Smooth muscle cell (in vitro differentiated cells): ENCODE measurements around the gene IWS1. TPM values are rescaled to one million over a fixed set of nuclear protein-coding genes. Genes with fewer than 3 reads are reported as not detected.

ENCODE experiments used
- DNase-seq: peaks from one replicate; lab custom pipeline; 2025; ENCODE audit not compliant: unreplicated experiment; lab: John Stamatoyannopoulos, UW
- H2AFZ ChIP-seq: fragments of 200-600 bp; sonication (generic); 2 replicates; pipeline ENCODE4 v1.6.0; 2016; ENCODE audit warnings: antibody characterized with exemption, low read depth, mild to moderate bottlenecking
- H3F3A ChIP-seq: fragments of 200-600 bp; sonication (generic); 2 replicates; pipeline ENCODE4 v1.6.0; 2017; ENCODE audit warnings: antibody characterized with exemption, low read depth
- H3K27ac ChIP-seq: fragments of 200-600 bp; sonication (generic); 2 replicates; pipeline ENCODE4 v1.5.1; 2016; ENCODE audit warnings: low read depth, mild to moderate bottlenecking
- H3K27me3 ChIP-seq: fragments of 200-600 bp; sonication (generic); 2 replicates; pipeline ENCODE4 v1.6.1; 2016; ENCODE audit warnings: low read depth, mild to moderate bottlenecking
- H3K36me3 ChIP-seq: fragments of 200-600 bp; sonication (generic); 2 replicates; pipeline ENCODE4 v1.5.1; 2016; ENCODE audit warnings: low read depth
- H3K4me1 ChIP-seq: fragments of 200-600 bp; sonication (generic); 2 replicates; pipeline ENCODE4 v1.5.1; 2016; ENCODE audit warnings: low read depth
- H3K4me2 ChIP-seq: fragments of 200-600 bp; sonication (generic); 2 replicates; pipeline ENCODE4 v1.6.0; 2016; ENCODE audit warnings: mild to moderate bottlenecking
- H3K4me3 ChIP-seq: fragments of 200-600 bp; sonication (generic); 2 replicates; pipeline ENCODE4 v1.5.1; 2016; ENCODE audit warnings: mild to moderate bottlenecking
- H3K79me2 ChIP-seq: fragments of 200-600 bp; sonication (generic); 2 replicates; pipeline ENCODE4 v1.6.0; 2016; ENCODE audit warnings: low read depth, mild to moderate bottlenecking
- H3K9ac ChIP-seq: fragments of 200-600 bp; sonication (generic); 2 replicates; pipeline ENCODE4 v1.6.0; 2016; ENCODE audit warnings: low read depth
- H3K9me3 ChIP-seq: fragments of 200-600 bp; sonication (generic); replicated peaks from 2 replicates; pipeline ENCODE4 v1.5.1; 2016; ENCODE audit warnings: low read depth
- H4K20me1 ChIP-seq: fragments of 200-600 bp; sonication (generic); 2 replicates; pipeline ENCODE4 v1.6.0; 2016; ENCODE audit warnings: low read depth
- WGBS: methylation state at CpG from one replicate; pipeline ENCODE4 v1.1.7; 2016; ENCODE audit warnings: low lambda C conversion rate; 5-methylcytosine and 5-hydroxymethylcytosine counted together
- polyA plus RNA-seq: library from polyadenylated mRNA; unstranded; fragments of >200 nt; fragmentation: Nextera tagmentation; extraction: Ambion mirVana; gene quantifications from 2 replicates; pipeline ENCODE4 v1.2.1, GENCODE V29; 2016
- total RNA-seq: library from RNA; depleted of rRNA; stranded (reverse); fragments of >200 nt; gene quantifications from 2 replicates; pipeline ENCODE4 v1.2.3, GENCODE V29; 2014
- TF ChIP-seq, protein P1 (sequence below): fragments of 200-600 bp; sonication (generic); IDR thresholded peaks from 2 replicates; pipeline ENCODE4 v1.5.1; 2017; ENCODE audit warnings: borderline replicate concordance, mild to moderate bottlenecking, antibody characterized with exemption; ENCODE audit not compliant: insufficient read depth, poor library complexity, severe bottlenecking

IWS1 gene
- total and polyA plus RNA-seq, 2 experiments from 2014 or later = 31.2 to 36.1 TPM

- Histone ChIP-seq H4K20me1 (peaks cover 100% of the 10 kb centered on the region), H3K4me3 (no peak overlapping the region), H3K36me3 (no peaks in the 10 kb centered on the region), H3K79me2 (peaks cover 97% of the 10 kb centered on the region), H3K27me3 (no peaks in the 10 kb centered on the region), H3K4me1 (peaks cover 5% of the 10 kb centered on the region), H2AFZ (no peak overlapping the region), H3F3A (no peaks in the 10 kb centered on the region), H3K27ac (no peak overlapping the region), H3K9me3 (no peaks in the 10 kb centered on the region), H3K4me2 (no peak overlapping the region), H3K9ac (no peak overlapping the region)
- TF ChIP-seq, protein P1, sequence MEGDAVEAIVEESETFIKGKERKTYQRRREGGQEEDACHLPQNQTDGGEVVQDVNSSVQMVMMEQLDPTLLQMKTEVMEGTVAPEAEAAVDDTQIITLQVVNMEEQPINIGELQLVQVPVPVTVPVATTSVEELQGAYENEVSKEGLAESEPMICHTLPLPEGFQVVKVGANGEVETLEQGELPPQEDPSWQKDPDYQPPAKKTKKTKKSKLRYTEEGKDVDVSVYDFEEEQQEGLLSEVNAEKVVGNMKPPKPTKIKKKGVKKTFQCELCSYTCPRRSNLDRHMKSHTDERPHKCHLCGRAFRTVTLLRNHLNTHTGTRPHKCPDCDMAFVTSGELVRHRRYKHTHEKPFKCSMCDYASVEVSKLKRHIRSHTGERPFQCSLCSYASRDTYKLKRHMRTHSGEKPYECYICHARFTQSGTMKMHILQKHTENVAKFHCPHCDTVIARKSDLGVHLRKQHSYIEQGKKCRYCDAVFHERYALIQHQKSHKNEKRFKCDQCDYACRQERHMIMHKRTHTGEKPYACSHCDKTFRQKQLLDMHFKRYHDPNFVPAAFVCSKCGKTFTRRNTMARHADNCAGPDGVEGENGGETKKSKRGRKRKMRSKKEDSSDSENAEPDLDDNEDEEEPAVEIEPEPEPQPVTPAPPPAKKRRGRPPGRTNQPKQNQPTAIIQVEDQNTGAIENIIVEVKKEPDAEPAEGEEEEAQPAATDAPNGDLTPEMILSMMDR = no peak
- DNase-seq = no peak
- WGBS = 95% methylated on average over 13 of the region's 13 CpGs
Measured at GRCh38 chr2:127514485-127514884, 11.8 kb downstream of the IWS1 start.

GRCh38 chr2:127514076-127514475 is 12.2 kb downstream of the IWS1 start:
- 85% methylated on average over 10 of the region's 10 CpGs for WGBS
- TF ChIP-seq, protein P1 = no peak
- Histone ChIP-seq H3K9me3 (no peaks in the 10 kb centered on the region), H3K9ac (no peak overlapping the region), H3K36me3 (no peaks in the 10 kb centered on the region), H3K4me3 (no peak overlapping the region), H3K27me3 (no peaks in the 10 kb centered on the region), H3K27ac (no peak overlapping the region), H3F3A (peaks cover under 1% of the 10 kb centered on the region), H4K20me1 (peaks cover 100% of the 10 kb centered on the region), H3K79me2 (peaks cover 95% of the 10 kb centered on the region), H3K4me2 (no peak overlapping the region), H2AFZ (no peak overlapping the region), H3K4me1 (peaks cover 5% of the 10 kb centered on the region)
- DNase-seq = no peak

- Histone ChIP-seq H3K4me1 (peaks cover 12% of the 10 kb centered on the region), H3K79me2 (peaks cover 86% of the 10 kb centered on the region), H3K27me3 (no peaks in the 10 kb centered on the region), H3K4me3 (no peak overlapping the region), H3K4me2 (no peak overlapping the region), H3K27ac (no peak overlapping the region), H4K20me1 (peaks cover 98% of the 10 kb centered on the region), H3F3A (peaks cover 13% of the 10 kb centered on the region), H2AFZ (no peak overlapping the region), H3K36me3 (no peaks in the 10 kb centered on the region), H3K9ac (no peak overlapping the region), H3K9me3 (no peaks in the 10 kb centered on the region)
- 98% methylated on average over 4 of the region's 4 CpGs for WGBS
- DNase-seq = no peak
- TF ChIP-seq, protein P1 = no peak
Measured at GRCh38 chr2:127512362-127512761, 13.9 kb downstream of the IWS1 start.

DNA sequence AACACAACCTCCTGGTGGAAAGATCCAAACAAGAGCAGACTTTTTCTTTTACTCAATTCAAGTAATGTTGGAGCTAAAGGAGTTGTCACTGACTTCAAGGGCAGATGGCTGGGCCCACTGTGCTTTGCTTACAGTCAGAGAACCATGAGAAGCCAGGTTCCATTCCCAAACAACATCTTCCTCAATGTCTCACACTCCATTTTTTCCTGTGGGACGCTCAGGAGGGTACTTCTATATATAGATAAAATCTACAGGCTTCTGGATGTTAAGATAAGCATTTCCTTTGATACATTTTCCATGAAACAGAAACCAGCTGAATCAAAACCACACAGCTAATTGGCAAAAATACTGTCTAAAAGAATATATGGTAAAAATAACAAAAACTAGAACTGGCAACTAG is 14.4 kb downstream of the IWS1 start:
- Histone ChIP-seq H3K9me3 (no peaks in the 10 kb centered on the region), H4K20me1 (peaks cover 98% of the 10 kb centered on the region), H3K4me2 (no peak overlapping the region), H3K27me3 (no peaks in the 10 kb centered on the region), H3K4me3 (no peak overlapping the region), H3K9ac (no peak overlapping the region), H3F3A (peaks cover 18% of the 10 kb centered on the region), H3K27ac (no peak overlapping the region), H3K36me3 (no peaks in the 10 kb centered on the region), H3K79me2 (peaks cover 86% of the 10 kb centered on the region), H3K4me1 (peaks cover 12% of the 10 kb centered on the region), H2AFZ (no peak overlapping the region)
- TF ChIP-seq, protein P1 = no peak
- DNase-seq = no peak
- WGBS = 64% methylated on average over 1 of the region's 1 CpG
